Measurements from ENCODE around the gene RFLNA.

RFLNA gene

GRCh38 chr12:124282287-124282686 is 12.6 kb upstream of the RFLNA start:
- H2AFZ ChIP-seq (ENCODE audit: low read depth, low read length), result no peak overlapping the region
- TF ChIP-seq CTCF (IDR thresholded peaks at IDR 0.05; ENCODE audit: low read depth, low read length), result no peak
- TF ChIP-seq EZH2phosphoT487 (IDR thresholded peaks at IDR 0.05; ENCODE audit: low read depth), result no peak
- no peaks in the 10 kb centered on the region for H3K9me3 ChIP-seq (ENCODE audit: insufficient read depth, low read length)
- H3K36me3 ChIP-seq (replicated peaks; ENCODE audit: low read depth, low read length), result no peaks in the 10 kb centered on the region
- no peaks in the 10 kb centered on the region for H3K4me1 ChIP-seq (ENCODE audit: low read length)
- H3K27ac ChIP-seq (ENCODE audit: low read length), result no peak overlapping the region
- H3K79me2 ChIP-seq (ENCODE audit: low read length), result no peaks in the 10 kb centered on the region
- peaks cover 49% of the 10 kb centered on the region for H3K27me3 ChIP-seq (ENCODE audit: low read depth, low read length)
- H4K20me1 ChIP-seq (ENCODE audit: insufficient read depth, low read length), result no peaks in the 10 kb centered on the region
- H3K9ac ChIP-seq (ENCODE audit: low read length), result no peak overlapping the region
- no peak overlapping the region for H3K4me2 ChIP-seq (ENCODE audit: low read length)
- no peak overlapping the region for H3K4me3 ChIP-seq (ENCODE audit: low read length)

GRCh38 chr12:124283326-124283725 is 11.6 kb upstream of the RFLNA start:
- Histone ChIP-seq H3K9me3 (ENCODE audit: insufficient read depth, low read length) (no peaks in the 10 kb centered on the region), H3K9ac (ENCODE audit: low read length) (no peak overlapping the region), H3K4me1 (ENCODE audit: low read length) (no peaks in the 10 kb centered on the region), H4K20me1 (ENCODE audit: insufficient read depth, low read length) (no peaks in the 10 kb centered on the region), H3K27me3 (ENCODE audit: low read depth, low read length) (peaks cover 57% of the 10 kb centered on the region), H3K4me2 (ENCODE audit: low read length) (no peak overlapping the region), H3K4me3 (ENCODE audit: low read length) (no peak overlapping the region), H2AFZ (ENCODE audit: low read depth, low read length) (no peak overlapping the region), H3K36me3 (replicated peaks; ENCODE audit: low read depth, low read length) (no peaks in the 10 kb centered on the region), H3K79me2 (ENCODE audit: low read length) (no peaks in the 10 kb centered on the region), H3K27ac (ENCODE audit: low read length) (no peak overlapping the region)
- no peak for TF ChIP-seq CTCF (IDR thresholded peaks at IDR 0.05; ENCODE audit: low read depth, low read length)
- TF ChIP-seq EZH2phosphoT487 (IDR thresholded peaks at IDR 0.05; ENCODE audit: low read depth), result no peak

GRCh38 chr12:124284368-124284767 is 10.5 kb upstream of the RFLNA start:
- H3K36me3 ChIP-seq (replicated peaks; ENCODE audit: low read depth, low read length), result no peaks in the 10 kb centered on the region
- H3K4me2 ChIP-seq (ENCODE audit: low read length), result no peak overlapping the region
- no peak overlapping the region for H3K27ac ChIP-seq (ENCODE audit: low read length)
- no peaks in the 10 kb centered on the region for H3K9me3 ChIP-seq (ENCODE audit: insufficient read depth, low read length)
- H3K9ac ChIP-seq (ENCODE audit: low read length), result no peak overlapping the region
- TF ChIP-seq CTCF (IDR thresholded peaks at IDR 0.05; ENCODE audit: low read depth, low read length), result no peak
- no peak for TF ChIP-seq EZH2phosphoT487 (IDR thresholded peaks at IDR 0.05; ENCODE audit: low read depth)
- H3K4me3 ChIP-seq (ENCODE audit: low read length), result no peak overlapping the region
- H2AFZ ChIP-seq (ENCODE audit: low read depth, low read length), result no peak overlapping the region
- no peaks in the 10 kb centered on the region for H4K20me1 ChIP-seq (ENCODE audit: insufficient read depth, low read length)
- peaks cover 60% of the 10 kb centered on the region for H3K27me3 ChIP-seq (ENCODE audit: low read depth, low read length)
- no peaks in the 10 kb centered on the region for H3K79me2 ChIP-seq (ENCODE audit: low read length)
- H3K4me1 ChIP-seq (ENCODE audit: low read length), result no peaks in the 10 kb centered on the region

GRCh38 chr12:124286414-124286813 is 8.5 kb upstream of the RFLNA start:
- no peak overlapping the region for H2AFZ ChIP-seq (ENCODE audit: low read depth, low read length)
- no peaks in the 10 kb centered on the region for H4K20me1 ChIP-seq (ENCODE audit: insufficient read depth, low read length)
- no peaks in the 10 kb centered on the region for H3K9me3 ChIP-seq (ENCODE audit: insufficient read depth, low read length)
- no peaks in the 10 kb centered on the region for H3K79me2 ChIP-seq (ENCODE audit: low read length)
- peaks cover 48% of the 10 kb centered on the region for H3K27me3 ChIP-seq (ENCODE audit: low read depth, low read length)
- H3K4me3 ChIP-seq (ENCODE audit: low read length), result no peak overlapping the region
- H3K36me3 ChIP-seq (replicated peaks; ENCODE audit: low read depth, low read length), result no peaks in the 10 kb centered on the region
- TF ChIP-seq EZH2phosphoT487 (IDR thresholded peaks at IDR 0.05; ENCODE audit: low read depth), result no peak
- no peak for TF ChIP-seq CTCF (IDR thresholded peaks at IDR 0.05; ENCODE audit: low read depth, low read length)
- no peak overlapping the region for H3K4me2 ChIP-seq (ENCODE audit: low read length)
- no peaks in the 10 kb centered on the region for H3K4me1 ChIP-seq (ENCODE audit: low read length)
- H3K27ac ChIP-seq (ENCODE audit: low read length), result no peak overlapping the region
- no peak overlapping the region for H3K9ac ChIP-seq (ENCODE audit: low read length)
